HG03108 (cell line): ENCODE results near the gene RBM25.
"Not testable (repeated sequence)": the region's sequence is repeated elsewhere in the genome, so short reads cannot be mapped to it uniquely, and the experiment has no call there.

Source experiments
- ATAC-seq: cut with Tn5 transposase; IDR thresholded peaks from one replicate; pipeline ENCODE4 v1.9.1; 2021; ENCODE audit warnings: moderate library complexity; ENCODE audit not compliant: unreplicated experiment

RBM25 gene

GRCh38 chr14:73168274-73168673, 109.9 kb downstream of the RBM25 start:
- ATAC-seq: no peak

- no peak for ATAC-seq
These were observed 110.4 kb downstream of the RBM25 start for GRCh38 chr14:73168691-73169090.

- not testable (repeated sequence) for ATAC-seq
These were observed 111.5 kb downstream of the RBM25 start for GRCh38 chr14:73169855-73170254.

- ATAC-seq: no peak
These were observed 112.4 kb downstream of the RBM25 start for GRCh38 chr14:73170686-73171085.

- ATAC-seq: no peak
These were observed 114.2 kb downstream of the RBM25 start for GRCh38 chr14:73172500-73172899.

GRCh38 chr14:73173092-73173735, 114.9 kb downstream of the RBM25 start:
- no peak for ATAC-seq
